Activated CD8-positive, alpha-beta memory T cell treated with anti-CD3 and anti-CD28 coated beads, Interleukin-2, amount 50 U/mL, for 24 hours (primary cell): ENCODE measurements around the gene HAUS1.
"Not testable (repeated sequence)": the region's sequence is repeated elsewhere in the genome, so short reads cannot be mapped to it uniquely, and the experiment has no call there.

Experiments
- DNase-seq: peaks from one replicate; pipeline ENCODE4 v3.0.0-alpha.2; 2020; ENCODE audit errors: extremely low read depth

HAUS1 gene

DNA sequence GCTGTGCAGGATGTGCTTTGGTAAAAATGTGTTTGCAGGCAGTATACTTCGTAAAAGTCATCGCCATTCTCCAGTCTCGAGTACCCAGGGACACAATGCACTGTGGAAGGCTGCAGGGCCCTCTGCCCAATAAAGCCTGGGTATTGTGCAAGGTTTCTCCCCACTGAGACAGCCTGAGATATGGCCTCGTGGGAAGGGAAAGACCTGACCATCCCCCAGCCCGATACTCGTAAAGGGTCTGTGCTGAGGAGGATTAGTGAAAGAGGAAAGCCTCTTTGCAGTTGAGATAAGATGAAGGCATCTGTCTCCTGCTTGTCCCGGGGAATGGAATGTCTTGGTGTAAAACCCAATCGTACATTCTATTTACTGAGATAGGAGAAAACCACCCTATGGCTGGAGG, 15.7 kb upstream of the HAUS1 start:
- DNase-seq, result not testable (repeated sequence)

DNA sequence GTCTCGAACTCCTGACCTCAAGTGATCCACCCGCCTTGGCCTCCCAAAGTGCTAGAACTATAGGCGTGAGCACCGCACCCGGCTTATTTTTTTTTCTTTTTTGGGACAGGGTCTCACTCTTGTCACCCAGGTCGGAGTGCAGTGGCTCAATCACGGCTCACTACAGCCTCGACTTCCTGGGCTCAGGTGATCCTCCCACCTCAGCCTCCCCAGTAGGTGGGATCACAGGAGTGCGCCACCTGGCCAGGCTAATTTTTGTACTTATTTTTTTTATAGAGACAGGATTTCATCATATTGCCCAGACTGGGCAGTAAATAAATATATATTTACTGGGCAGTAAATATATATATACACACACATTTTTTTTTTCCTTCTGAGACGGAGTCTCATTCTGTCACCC, 8.7 kb upstream of the HAUS1 start:
- no peak for DNase-seq

- no peak for DNase-seq
These were observed 7.4 kb upstream of the HAUS1 start for GRCh38 chr18:46096651-46097300.

GRCh38 chr18:46097431-46097800, 6.8 kb upstream of the HAUS1 start:
- DNase-seq, result no peak

- peak; percentile 78 for DNase-seq
These were observed 6.2 kb upstream of the HAUS1 start, which contains the start of gene ATP5F1A for GRCh38 chr18:46097801-46098615. TSS of gene ATP5F1A (minus strand) at chr18:46098296. CDS start at chr18:46098231, 65 bp downstream.

GRCh38 chr18:46098616-46098933, 5.6 kb upstream of the HAUS1 start:
- no peak for DNase-seq

DNA sequence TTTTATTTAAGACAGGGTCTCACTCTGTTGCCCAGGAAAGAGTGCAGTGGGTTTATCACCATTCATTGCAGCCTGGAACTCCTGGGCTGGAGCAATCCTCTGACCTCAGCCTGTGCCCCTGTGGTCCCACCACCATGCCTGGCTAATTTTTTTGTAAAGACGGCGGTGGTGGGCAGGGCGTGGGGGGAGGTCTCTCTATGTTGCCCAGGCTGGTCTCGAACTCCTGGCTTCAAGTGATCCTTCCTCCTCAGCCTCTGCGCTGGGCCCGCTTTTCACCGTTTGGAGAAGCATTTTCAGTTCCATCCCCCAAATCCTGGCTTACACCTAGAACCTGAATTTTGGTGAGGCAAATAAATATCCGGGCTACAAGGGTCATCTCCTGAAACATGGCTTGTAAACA, 4.7 kb upstream of the HAUS1 start:
- no peak for DNase-seq

- DNase-seq, result no peak
These were observed 5.2 kb downstream of the HAUS1 start for GRCh38 chr18:46109386-46109785.

GRCh38 chr18:46110406-46110805, 6.2 kb downstream of the HAUS1 start:
- DNase-seq, result no peak

GRCh38 chr18:46113751-46114150, 9.6 kb downstream of the HAUS1 start:
- no peak for DNase-seq

DNA sequence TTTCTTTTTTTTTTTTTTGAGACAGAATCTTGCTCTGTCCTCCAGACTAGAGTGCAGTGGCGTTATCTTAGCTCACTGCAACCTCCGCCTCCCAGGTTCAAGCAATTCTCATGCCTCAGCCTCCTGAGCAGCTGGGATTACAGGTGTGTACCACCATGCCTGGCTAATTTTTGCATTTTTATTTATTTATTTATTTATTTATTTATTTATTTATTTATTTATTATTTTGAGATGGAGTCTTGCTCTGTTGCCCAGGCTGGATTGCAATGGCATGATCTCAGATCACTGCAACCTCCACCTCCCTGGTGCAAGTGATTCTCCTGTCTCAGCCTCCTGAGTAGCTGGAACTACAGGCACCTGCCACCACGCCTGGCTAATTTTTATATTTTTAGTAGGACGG, 22.4 kb downstream of the HAUS1 start:
- DNase-seq, result not testable (repeated sequence)

GRCh38 chr18:46130061-46130460, 25.9 kb downstream of the HAUS1 start:
- no peak for DNase-seq

DNA sequence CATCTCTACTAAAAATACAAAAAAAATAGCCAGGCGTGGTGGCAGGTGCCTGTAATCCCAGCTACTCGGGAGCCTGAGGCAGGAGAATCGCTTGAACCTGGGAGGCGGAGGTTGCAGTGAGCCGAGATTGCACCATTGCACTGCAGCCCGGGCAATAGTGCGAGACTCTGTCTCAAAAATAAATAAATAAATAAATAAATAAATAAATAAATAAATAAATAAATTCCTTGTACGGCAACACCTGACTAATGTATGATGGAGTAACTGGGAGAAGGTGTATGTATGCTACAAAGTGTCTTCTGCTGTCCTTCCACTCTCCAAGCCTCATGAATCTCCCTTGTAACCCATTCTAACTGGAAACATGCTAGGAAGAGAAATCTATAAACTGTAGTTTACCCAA, 26.4 kb downstream of the HAUS1 start:
- DNase-seq, result not testable (repeated sequence)

GRCh38 chr18:46133534-46133933, 29.3 kb downstream of the HAUS1 start:
- no peak for DNase-seq

DNA sequence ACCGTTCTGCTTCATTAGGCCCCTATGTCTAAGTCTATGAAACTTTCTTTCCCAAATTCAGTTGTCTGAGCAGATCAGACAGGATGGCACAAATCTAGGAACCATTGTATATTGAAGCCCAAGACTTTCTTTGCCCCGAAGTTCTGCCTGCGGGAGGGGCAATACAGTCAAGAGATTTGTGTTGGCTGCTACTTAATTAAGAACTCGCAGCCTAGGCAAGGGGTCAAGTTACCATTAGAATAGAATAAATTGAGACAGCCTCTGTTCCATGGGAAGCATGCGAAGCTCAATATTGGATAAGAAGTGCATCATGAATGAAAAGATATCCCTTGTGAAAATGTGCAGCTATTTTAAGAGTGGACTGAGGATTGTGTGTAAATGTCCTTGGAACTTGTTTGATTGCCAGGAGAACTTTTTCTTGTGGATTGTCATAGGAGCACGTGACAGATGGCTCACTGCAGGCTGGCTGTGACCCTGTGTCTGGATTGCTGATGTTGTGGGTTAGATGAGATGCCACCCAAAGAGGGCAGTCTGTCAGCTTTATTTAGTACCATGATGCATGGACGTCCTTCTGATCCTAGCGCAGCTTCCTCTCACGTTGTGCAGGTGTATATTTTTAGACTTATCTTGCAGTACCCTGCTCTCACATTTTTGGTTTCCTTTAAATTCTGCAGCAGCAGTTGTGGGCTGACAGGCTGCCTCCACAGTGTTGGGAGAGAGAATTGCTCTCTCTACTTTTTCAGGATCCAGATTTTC, 30.9 kb downstream of the HAUS1 start:
- no peak for DNase-seq

DNA sequence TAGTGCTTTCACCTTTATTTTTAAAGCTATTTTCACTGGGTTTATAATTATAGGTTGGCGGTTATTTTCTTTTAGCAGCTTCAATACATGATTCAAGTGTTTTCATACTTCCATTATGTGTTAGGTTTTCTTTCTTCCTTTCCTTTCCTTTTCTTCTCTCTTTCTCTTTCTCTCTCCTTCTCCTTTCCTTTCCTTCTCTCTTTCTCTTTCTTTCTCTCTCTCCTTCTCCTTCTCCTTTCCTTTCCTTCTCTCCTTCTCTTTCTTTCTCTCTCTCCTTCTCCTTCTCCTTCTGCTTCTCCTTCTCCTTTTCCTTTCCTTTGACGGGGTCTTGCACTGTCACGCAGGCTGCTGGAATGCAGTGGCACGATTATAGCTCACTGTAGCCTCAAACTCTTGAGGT, 36.0 kb downstream of the HAUS1 start:
- DNase-seq, result no peak

DNA sequence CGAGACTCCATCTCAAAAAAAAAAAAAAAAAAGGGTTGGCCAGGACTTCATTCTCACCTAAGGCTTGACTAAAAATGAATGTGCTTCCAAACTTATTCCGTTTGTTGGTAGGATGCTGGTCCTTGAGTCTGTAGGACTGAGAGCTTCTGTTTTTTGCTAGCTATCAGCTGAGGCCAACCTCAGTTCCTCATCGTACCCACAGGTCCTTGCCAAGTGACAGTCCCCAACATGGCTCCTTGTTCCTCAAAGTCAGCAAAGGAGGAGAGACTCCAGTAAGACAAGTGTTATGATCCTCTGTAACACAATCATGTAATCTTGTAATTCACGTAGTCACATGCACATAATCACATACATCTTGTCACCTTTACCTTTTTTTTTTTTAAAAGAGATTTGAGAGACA, 37.0 kb downstream of the HAUS1 start:
- DNase-seq, result no peak

- no peak for DNase-seq
These were observed 44.6 kb downstream of the HAUS1 start for GRCh38 chr18:46148810-46149209.

DNA sequence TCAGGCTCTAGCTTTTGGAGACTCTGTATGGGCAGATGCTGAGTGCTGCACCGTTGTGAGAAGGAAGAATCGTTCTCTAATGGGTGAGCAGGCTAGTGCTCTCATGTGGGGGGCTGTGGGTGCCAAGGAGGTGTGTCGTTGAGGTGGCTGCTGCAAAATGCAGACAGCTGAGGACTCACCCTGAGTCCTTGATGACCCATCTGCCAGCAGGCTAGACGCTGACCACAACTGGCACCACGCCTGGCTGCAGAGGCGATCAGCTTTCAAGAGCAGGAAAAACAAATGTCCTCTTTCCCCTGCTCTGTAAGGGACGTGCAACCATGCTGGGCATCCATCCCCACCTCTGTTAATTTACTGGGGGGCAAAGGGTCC, 48.2 kb downstream of the HAUS1 start:
- no peak for DNase-seq

DNA sequence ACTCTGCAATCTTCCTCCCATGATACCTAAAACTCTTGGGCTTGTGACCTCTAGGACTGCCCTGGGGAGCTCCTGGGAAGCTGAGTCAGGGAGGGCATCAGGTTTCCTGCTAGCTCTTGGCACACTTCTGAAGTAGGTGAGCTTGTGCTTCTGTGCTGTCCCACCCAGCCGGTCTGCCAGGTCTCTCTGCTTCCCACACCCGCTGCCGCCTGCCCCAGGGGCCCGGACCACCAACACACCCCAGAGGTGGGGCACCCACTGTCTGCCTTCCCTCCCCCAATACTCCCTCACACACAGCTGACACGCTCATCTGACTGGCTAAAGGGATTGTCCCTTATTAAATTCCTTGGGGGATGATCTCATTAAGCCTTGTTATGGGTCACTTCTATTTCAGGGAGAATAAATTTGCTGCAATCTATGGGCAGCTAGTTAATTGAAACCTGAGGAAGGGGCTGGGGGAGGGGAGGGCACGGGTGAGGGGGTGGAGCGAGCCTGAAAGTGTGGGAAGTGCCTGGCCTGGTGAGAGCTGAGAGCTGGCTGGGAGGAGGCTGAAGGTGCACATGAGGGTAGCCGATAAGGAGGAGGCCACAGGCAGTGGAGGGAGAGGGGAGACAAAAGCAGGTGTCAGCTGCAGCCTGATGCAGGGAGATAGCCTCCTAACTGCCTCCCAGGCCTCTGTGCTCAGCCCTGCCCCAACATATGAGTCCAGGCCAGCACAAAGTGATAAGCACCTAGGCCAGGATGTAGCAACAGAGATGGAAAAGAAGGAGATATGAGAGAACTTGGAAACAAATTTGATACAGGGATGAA, 48.8 kb downstream of the HAUS1 start:
- no peak for DNase-seq

DNA sequence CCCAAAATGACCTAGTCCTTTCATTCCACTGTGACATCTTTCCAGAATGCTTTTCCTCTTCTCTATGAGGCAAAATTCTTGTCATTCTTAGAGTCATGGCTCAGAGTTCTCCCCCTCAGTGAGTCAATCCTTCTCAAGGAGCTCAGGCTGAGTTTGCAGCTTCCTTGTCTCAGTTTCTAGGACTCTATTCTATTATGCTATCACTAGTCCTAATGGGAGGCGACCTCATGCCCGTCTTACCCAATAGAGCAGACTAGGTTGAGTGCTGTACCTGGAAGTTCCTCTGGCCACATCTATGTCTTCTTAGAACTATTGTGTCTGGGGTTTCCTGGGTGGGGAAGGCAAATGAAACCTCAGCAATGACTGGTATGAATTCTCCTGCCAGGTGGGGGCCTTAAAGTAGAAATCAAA, 51.5 kb downstream of the HAUS1 start:
- DNase-seq, result no peak

- DNase-seq, result no peak
These were observed 52.0 kb downstream of the HAUS1 start for GRCh38 chr18:46156124-46156745.
